ENCODE results near the gene KCNK15.
"Not testable (repeated sequence)": the region's sequence is repeated elsewhere in the genome, so short reads cannot be mapped to it uniquely, and the experiment has no call there.

The KCNK15 gene

GRCh38 chr20:44745598-44746366 lies at the start of gene KCNK15:
TSS of gene KCNK15 (plus strand) at chr20:44745865. CDS start at chr20:44745911, 46 bp downstream.
- DNase-seq: peak; percentile 10 to 15

DNA sequence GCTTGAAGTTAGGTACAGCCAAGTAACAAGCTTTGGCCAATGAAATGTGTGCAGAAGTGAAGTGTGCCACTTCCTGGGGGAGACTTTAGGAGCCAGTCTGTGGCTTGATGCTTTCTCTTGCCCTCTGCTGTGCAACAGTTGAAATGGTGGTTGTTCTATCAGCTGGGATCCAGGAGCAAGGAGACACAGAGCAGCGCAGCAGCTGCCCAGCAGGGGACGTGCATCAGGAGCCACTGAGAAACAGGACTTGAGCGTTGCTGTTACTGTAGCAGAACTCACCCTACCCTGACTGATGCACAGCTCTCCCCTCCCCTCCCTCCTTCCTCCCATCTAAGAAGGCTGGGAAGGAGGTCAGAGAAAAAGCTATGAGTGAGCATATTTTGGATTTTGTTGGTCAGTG lies 49.4 kb upstream of the KCNK15 start:
- DNase-seq: no peak

DNA sequence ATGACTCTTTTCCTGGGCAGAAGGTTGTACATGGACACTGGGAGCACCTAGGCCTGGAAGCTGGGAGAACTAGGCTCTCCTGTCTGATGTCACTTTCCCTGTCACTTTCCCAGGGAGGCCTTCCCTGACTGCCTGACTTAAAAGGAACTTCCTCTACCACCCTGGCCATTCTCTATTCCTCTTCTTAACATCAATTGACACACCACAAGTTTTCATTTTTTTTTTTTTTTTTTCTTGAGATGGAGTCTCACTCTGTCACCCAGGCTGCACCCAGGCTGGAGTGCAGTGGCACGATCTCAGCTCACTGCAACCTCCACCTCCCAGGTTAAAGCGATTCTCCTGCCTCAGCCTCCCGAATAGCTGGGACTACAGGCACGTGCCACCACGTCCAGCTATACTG lies 48.6 kb upstream of the KCNK15 start:
- DNase-seq: not testable (repeated sequence)

DNA sequence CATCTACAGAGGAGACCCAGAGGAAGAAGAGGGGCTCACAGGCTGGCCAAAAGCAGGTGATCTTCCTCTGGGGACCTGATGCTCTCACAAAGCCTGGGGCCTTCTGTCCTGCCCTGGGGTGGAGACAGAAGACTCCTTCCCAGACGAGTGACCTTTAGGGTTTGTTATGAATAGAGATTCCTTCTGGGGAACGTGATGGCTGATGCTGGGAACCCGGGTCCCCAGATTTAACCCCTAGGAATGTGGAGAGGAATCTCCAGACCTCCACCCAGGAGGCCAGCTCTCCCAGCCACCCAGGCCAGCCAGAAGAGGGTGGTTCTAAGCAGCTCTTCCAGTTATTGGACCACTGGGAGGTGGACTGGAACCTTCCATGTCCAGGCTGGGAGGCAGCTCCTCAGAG lies 47.3 kb upstream of the KCNK15 start:
- DNase-seq: no peak

GRCh38 chr20:44700306-44700705 lies 45.4 kb upstream of the KCNK15 start:
- no peak for DNase-seq

GRCh38 chr20:44701118-44701857 lies 44.4 kb upstream of the KCNK15 start:
- DNase-seq: no peak

- no peak for DNase-seq
Measured at GRCh38 chr20:44701858-44702256, 43.8 kb upstream of the KCNK15 start.

DNA sequence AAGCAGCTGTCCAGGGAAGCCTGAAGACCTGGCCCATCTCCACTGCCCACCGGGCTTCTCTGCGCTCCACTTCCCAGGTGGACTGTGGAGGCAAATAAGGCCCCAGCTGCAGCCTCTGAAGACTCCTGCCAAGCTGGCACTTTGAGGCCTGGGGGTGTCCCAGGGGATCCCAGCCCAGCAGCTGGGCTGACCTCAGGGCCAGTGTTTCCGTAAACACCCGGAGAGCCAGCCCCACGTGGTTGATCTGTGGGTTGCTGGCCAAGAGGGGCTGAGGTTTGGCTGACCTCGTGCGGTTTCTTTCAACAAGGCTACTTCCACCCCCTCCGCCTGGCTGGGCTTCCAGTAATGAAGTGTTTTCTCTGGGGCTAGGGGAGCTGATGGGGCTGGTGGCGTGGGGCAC lies 42.9 kb upstream of the KCNK15 start:
- no peak for DNase-seq

DNA sequence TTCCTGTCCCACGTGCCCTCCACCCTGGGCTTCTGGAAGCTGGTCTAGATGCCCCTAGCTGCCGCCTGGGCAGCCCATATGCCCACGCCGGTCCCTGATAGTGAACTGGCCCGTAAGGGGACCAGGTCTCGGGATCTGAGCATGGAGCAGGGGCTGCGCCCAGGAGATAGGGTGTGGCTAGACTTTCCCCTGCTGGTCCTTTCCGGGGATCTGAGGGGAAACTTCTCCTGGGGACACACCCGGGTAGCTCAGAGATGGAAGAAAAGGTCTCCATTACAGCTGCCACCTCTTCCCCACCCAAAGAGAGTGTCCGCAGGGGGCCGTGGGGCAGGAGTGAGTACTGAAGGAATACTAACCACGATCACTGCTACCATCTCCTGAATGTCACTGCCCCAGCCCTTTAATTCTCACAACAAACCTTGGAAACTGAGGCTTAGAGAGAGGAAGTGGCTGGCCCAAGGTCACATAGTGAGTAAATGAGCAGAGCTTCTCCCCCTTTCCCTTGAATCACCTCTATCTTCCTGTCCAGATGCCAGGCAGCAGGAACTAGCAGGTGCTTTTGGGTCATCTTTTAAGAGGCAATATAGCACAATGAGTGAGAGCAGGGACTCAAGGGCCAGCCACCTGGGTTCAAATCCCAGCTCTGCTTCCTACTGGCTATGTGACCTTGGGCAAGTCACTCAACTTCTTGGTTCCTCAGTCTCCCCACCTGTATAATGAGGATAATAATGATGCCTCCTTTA lies 42.3 kb upstream of the KCNK15 start:
- no peak for DNase-seq

GRCh38 chr20:44703956-44704488 lies 41.6 kb upstream of the KCNK15 start:
- no peak for DNase-seq

- DNase-seq: no peak
Measured at GRCh38 chr20:44704551-44704971, 41.1 kb upstream of the KCNK15 start.

DNA sequence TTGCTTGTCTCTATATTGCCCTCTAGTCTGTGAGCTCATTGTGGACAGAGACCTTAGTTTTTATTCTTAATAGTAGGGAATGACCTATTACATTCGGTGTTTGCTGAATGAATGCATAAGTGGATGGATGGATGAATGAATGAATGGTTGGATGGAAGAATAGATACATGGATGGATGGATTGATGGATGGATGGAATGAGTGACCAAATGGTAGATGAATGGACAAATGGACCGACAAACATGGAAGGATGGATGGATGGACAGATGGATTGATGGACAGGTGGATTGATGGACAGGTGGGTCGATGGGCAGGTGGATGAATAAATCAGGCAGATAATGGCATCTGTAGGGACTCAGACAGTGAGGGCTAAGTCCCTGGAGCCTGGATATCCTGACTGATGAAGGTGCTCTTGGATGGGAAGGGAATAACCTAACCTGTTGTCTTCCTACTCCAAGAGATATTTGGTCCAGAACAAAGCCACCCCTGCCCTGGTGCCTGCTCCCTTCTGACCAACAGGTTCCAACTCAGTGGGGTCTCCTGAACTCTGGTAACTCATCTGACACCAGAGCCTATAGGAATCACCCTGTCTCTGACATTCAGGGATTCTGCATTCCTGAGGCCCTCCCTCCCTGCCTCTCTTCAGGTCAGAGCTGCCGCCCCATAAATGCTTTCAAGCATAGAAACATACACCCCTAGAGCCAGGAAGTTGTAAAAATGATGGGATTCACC lies 40.1 kb upstream of the KCNK15 start:
- DNase-seq: no peak

GRCh38 chr20:44706301-44707017 lies 39.2 kb upstream of the KCNK15 start:
- no peak for DNase-seq

DNA sequence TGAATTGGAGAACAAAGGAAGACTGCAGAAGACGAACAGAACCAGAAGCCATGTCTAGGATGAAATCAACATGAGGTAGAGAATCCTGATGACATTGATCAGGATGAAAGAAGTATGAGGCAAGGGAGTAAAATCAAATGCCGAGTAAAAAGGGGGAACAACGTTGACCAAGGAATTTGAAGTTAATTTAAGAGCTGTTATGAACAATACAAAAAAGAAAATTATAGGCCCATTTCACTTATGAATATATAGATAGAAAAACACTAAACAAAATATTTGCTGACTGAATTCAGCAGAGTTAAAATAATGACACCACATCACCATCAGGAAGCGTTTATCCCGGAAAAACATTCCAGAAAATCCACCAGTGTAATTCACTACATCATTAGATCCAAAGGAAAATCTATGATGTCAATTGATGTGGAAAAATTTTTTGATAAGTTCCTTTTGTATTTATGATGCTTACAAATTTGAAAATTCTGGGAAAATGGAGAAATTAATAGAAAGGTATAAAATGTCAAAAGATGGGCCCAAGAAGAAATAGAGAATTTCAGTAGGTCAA lies 38.6 kb upstream of the KCNK15 start:
- no peak for DNase-seq

- no peak for DNase-seq
Measured at GRCh38 chr20:44709380-44709779, 36.3 kb upstream of the KCNK15 start.

DNA sequence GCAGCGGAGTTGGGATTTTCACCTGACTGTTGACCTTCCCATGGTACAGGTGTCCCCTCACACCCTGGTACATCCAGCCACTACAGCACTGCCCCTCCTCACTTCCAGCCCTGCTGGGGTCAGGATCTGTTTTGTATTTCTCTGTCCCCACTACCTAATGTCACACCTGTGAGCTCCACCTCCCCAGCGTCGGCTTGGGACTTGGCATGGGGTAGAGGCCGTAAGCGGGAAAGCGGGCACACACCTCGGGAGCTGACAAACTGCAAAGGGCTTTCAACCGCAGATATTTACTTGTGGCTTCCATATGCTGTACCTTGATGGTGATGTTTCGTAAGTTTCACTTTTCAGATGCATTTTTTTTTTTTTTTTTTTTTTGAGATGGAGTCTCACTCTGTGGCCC lies 35.9 kb upstream of the KCNK15 start:
- DNase-seq: no peak

DNA sequence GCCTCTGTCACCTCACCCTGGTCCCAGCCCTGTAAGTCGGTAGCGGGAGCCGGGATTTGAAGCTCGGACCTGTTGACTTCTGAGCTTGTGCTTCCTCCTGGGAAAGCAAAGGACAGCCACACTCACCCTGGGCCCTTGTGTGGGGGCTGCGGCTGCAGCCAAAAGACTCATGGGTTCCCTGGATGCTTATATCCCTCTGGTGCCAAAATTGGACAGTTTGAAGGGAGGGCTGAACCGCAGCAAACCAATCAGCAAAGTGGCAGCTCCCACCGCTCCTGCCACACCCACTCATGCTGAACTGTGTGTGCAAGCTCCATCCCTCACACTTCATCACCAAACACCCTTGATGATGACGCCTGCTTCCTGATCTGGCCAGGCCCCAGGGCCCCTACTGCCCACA lies 34.4 kb upstream of the KCNK15 start:
- no peak for DNase-seq

DNA sequence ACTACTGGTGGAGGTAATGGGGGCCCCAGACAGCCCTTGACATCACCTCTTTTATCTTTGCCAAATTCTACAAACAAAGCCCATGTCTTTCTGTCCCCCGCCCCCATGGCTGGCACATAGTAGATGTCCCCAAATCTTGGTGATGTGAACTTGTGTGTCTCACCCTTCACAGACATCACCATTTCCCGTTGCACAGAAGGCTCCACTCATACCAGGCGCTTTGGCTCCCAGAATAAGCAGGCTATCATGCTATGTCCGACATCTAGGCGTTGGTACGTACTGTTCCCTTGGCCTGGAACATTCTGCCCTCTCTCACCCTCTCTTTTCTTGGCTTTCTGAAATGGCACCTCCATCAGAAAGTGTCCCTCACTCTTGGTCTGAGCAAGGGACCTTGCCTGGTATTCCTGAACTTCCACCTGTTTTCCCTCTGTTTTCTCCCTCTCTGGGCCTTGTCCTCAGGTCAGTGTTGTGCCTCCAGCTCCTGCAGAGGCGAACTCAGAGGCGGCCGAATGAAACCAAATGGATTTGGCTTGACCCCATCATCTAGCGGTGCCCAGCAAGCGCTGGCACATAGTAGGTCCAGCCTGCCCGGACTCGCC lies 31.5 kb upstream of the KCNK15 start:
- no peak for DNase-seq

DNA sequence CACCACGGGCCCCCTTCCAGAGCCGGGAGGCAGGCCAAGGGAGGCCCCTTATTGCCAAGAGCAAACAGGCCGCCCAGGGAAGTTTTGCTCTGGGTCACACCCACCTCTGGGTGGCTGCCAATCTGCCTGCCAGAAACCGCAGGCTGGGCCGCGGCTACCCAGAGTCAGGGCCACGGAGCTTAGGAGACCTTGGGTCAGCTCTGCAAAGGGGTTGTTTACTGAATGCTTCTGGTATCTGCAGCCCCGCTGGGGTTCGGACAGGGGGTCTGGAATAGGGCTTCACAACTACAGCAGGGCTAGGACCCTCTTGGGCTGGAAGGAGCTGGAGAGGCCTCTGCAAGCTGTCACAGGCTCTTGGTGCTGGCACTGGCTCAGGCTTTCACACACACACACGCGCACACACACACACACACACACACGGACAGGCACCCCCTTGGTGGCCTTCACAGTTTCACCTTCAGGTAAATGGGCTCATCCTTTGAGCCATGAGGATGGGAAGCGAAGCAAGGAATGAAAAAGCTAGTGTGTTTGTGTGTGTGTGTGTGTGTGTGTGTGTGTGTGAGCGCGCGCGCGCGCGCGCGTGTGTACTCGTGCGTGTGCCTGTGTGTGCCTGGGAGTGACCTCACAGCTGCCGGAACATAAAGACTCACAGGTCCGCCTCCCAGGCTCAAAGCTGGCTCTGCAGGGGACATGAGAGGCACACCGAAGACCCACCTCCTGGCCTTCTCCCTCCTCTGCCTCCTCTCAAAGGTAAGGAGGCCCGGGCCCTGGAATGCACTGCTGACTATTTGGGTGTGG lies 30.8 kb upstream of the KCNK15 start, which contains the start of gene CCN5:
Gene CCN5, plus strand, starts transcription at position 669 of the 798 bp plus-strand sequence. Its CDS starts 22 bp downstream, at position 691.
- no peak for DNase-seq
